ENCODE data around the gene RPL31.

RPL31 gene

DNA sequence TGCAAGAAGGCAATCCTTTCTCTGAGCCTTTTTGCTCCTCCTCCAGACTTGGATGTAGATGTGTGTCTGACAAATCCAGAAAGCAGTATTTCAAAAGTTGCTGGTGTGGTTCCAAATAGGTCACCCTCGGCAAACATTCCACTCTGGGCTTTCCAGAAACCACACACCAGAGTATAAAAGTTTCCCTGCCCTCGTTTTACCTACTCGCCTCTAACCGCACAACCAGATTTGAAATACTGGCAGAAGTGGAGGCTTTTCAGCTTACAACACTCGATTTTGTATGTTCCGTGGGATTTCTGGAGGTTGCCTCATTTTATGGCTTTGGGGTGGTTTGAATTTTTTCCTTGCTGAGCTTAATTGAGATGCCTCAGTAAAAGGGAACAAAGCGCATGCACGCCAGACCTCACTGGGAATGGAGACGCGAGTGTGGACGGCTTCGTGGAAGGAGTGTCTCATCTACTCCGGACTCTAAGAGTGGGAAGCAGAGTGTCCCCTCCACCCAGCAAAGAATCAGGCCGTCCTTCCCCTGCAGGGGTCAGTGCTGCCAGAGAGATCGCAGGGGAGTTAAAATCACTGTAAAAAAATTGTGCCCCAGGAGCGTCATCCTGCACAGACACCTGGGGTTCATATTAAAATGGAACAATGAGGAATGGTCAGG, 44.0 kb upstream of the RPL31 start:
- Histone ChIP-seq H3K4me3 (ENCODE audit: control insufficient read depth in 1 of 7, extremely low read depth in 1 of 7, insufficient read depth in 4 of 7, low read depth in 2 of 7, low read length in 6 of 7) (no peak overlapping the region), H3K36me3 (ENCODE audit: control insufficient read depth in 4 of 4, insufficient read depth in 4 of 4, low read length in 3 of 4) (no peaks in the 10 kb centered on the region), H3K4me1 (ENCODE audit: control extremely low read depth in 1 of 4, control insufficient read depth in 4 of 4, insufficient read depth in 4 of 4, low read length in 3 of 4) (no peaks in the 10 kb centered on the region), H3K27ac (ENCODE audit: insufficient read depth in 1 of 2, low read depth in 1 of 2, low read length in 2 of 2, poor library complexity in 1 of 2, severe bottlenecking in 2 of 2) (no peak overlapping the region), H3K27me3 (replicated peaks in 2 of 5; ENCODE audit: control insufficient read depth in 4 of 5, insufficient read depth in 5 of 5, low read length in 4 of 5) (peaks cover 0 to 7% (median 0%) of the 10 kb centered on the region in 5 experiments), H3K9me3 (ENCODE audit: control extremely low read depth in 1 of 5, control insufficient read depth in 4 of 5, insufficient read depth in 2 of 5, low read depth in 1 of 5, low read length in 4 of 5) (no peaks in the 10 kb centered on the region)
- ChIA-PET CTCF (no interaction called here), POLR2A (no interaction called here)
- DNase-seq = no peak
- WGBS (ENCODE audit: insufficient coverage) = 95% methylated on average over 16 of the region's 16 CpGs

DNA sequence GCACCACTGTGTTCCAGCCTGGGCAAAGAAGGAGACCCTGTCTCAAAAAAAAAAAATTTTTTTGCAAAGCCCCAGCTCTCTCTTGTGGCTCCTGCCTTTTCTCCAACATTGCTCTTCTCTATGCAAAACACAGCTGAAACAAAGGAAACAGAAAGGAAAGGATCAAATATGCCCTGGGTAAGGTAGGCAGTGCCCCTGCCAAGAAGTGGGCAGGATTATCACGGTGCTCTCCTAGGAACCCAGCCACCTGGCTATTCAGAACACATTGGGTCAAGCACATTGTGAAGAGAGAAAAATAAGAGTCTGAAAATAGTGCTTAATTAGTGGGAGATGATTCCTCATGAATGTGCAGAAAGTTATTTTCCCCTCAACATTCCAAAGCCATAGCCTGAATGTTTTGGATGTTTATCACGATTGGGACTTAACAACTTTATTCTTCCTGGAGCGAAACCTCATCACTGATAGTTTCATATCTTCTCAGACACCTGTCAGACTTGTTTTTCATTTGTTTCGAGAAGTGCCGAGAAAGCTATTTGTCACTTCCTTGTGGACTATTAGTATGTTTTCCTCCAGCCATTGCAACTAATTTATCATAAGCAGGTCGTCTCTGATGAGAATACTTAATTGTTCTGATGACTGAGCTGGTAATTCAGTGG, 42.7 kb upstream of the RPL31 start:
- Histone ChIP-seq H3K4me3 (ENCODE audit: control insufficient read depth in 1 of 7, extremely low read depth in 1 of 7, insufficient read depth in 4 of 7, low read depth in 2 of 7, low read length in 6 of 7) (no peak overlapping the region), H3K36me3 (ENCODE audit: control insufficient read depth in 4 of 4, insufficient read depth in 4 of 4, low read length in 3 of 4) (no peaks in the 10 kb centered on the region), H3K27ac (ENCODE audit: insufficient read depth in 1 of 2, low read depth in 1 of 2, low read length in 2 of 2, poor library complexity in 1 of 2, severe bottlenecking in 2 of 2) (no peak overlapping the region), H3K27me3 (replicated peaks in 2 of 5; ENCODE audit: control insufficient read depth in 4 of 5, insufficient read depth in 5 of 5, low read length in 4 of 5) (peaks cover 0 to 12% (median 0%) of the 10 kb centered on the region in 5 experiments), H3K4me1 (ENCODE audit: control extremely low read depth in 1 of 4, control insufficient read depth in 4 of 4, insufficient read depth in 4 of 4, low read length in 3 of 4) (no peaks in the 10 kb centered on the region), H3K9me3 (ENCODE audit: control extremely low read depth in 1 of 5, control insufficient read depth in 4 of 5, insufficient read depth in 2 of 5, low read depth in 1 of 5, low read length in 4 of 5) (no peaks in the 10 kb centered on the region)
- POLR2A ChIA-PET = no interaction called here
- 75% methylated on average over 2 of the region's 6 CpGs for WGBS (ENCODE audit: insufficient coverage)
- CTCF ChIA-PET = interaction anchor here (1.4 kb wide), 1 partner anchor 13 kb away, joined by 3 read pairs; no protein-coding TSS in a partner anchor
- no peak for DNase-seq

DNA sequence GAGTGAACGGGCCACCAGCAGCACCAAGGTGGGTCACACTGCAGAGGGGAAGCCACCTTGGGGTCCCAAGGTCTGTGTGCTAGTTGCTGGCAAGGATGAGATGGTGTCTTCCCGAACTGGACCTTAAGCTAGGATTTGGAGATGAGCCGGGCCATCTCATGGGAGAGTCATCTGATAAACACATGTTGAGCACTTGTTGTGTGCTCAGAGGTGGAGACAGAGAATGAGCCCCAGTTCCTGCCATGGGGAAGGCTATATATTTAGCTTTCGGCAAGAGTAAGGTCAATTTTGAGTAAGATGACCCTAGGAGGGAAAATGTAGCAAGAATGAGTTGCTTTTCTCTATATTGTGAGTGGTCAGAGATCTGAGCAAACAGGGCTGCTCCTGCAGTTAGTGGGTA, 41.4 kb upstream of the RPL31 start:
- no peak overlapping the region for H3K27ac ChIP-seq (ENCODE audit: insufficient read depth in 1 of 2, low read depth in 1 of 2, low read length in 2 of 2, poor library complexity in 1 of 2, severe bottlenecking in 2 of 2)
- no peak overlapping the region for H3K4me3 ChIP-seq (ENCODE audit: control insufficient read depth in 1 of 7, extremely low read depth in 1 of 7, insufficient read depth in 4 of 7, low read depth in 2 of 7, low read length in 6 of 7)
- 95% methylated on average over 4 of the region's 4 CpGs for WGBS (ENCODE audit: insufficient coverage)
- DNase-seq = no peak
- H3K27me3 ChIP-seq (replicated peaks in 2 of 5; ENCODE audit: control insufficient read depth in 4 of 5, insufficient read depth in 5 of 5, low read length in 4 of 5) = peaks cover 0 to 12% (median 0%) of the 10 kb centered on the region in 5 experiments
- H3K36me3 ChIP-seq (ENCODE audit: control insufficient read depth in 4 of 4, insufficient read depth in 4 of 4, low read length in 3 of 4) = no peaks in the 10 kb centered on the region
- ChIA-PET POLR2A (no interaction called here), CTCF (no interaction called here)
- no peaks in the 10 kb centered on the region for H3K9me3 ChIP-seq (ENCODE audit: control extremely low read depth in 1 of 5, control insufficient read depth in 4 of 5, insufficient read depth in 2 of 5, low read depth in 1 of 5, low read length in 4 of 5)
- no peaks in the 10 kb centered on the region for H3K4me1 ChIP-seq (ENCODE audit: control extremely low read depth in 1 of 4, control insufficient read depth in 4 of 4, insufficient read depth in 4 of 4, low read length in 3 of 4)

DNA sequence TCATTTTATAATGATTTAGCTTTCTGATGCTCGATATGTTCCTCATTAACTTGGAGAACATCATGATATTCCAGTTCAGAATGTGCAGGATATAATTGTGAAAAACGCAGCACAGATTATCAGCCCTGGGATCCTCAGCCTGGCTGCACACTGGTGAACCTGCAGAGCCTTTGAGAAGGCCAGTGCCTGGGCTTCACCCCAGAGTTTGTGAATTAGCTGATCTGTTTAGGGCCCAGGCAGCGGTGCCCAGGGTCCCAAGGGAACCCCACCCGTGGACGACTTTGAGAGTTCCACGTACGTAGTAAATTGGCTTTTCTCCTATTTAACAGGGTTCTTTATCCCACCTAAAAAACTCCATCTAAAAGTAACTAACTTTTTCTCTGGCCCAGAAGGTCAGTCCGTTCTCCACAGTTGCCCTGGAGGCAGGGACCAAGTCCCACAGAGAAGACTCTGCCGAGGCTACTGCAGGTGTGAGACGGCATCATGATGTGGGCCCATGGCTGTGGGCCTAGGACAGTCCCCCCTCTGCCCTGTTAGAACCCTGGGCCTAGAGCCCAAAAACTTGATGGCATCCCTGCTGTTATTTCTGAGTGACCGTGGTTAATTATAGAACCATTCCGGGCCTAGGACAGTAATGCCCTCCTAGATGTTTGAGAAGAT, 39.6 kb upstream of the RPL31 start:
- ChIA-PET CTCF (no interaction called here), POLR2A (no interaction called here)
- H3K27me3 ChIP-seq (replicated peaks in 2 of 5; ENCODE audit: control insufficient read depth in 4 of 5, insufficient read depth in 5 of 5, low read length in 4 of 5) = peaks cover 0 to 12% (median 0%) of the 10 kb centered on the region in 5 experiments
- WGBS (ENCODE audit: insufficient coverage) = over 99% methylated on average over 10 of the region's 12 CpGs
- no peak overlapping the region for H3K27ac ChIP-seq (ENCODE audit: insufficient read depth in 1 of 2, low read depth in 1 of 2, low read length in 2 of 2, poor library complexity in 1 of 2, severe bottlenecking in 2 of 2)
- no peaks in the 10 kb centered on the region for H3K9me3 ChIP-seq (ENCODE audit: control extremely low read depth in 1 of 5, control insufficient read depth in 4 of 5, insufficient read depth in 2 of 5, low read depth in 1 of 5, low read length in 4 of 5)
- H3K4me3 ChIP-seq (ENCODE audit: control insufficient read depth in 1 of 7, extremely low read depth in 1 of 7, insufficient read depth in 4 of 7, low read depth in 2 of 7, low read length in 6 of 7) = no peak overlapping the region
- H3K4me1 ChIP-seq (ENCODE audit: control extremely low read depth in 1 of 4, control insufficient read depth in 4 of 4, insufficient read depth in 4 of 4, low read length in 3 of 4) = no peaks in the 10 kb centered on the region
- no peak for DNase-seq
- no peaks in the 10 kb centered on the region for H3K36me3 ChIP-seq (ENCODE audit: control insufficient read depth in 4 of 4, insufficient read depth in 4 of 4, low read length in 3 of 4)

DNA sequence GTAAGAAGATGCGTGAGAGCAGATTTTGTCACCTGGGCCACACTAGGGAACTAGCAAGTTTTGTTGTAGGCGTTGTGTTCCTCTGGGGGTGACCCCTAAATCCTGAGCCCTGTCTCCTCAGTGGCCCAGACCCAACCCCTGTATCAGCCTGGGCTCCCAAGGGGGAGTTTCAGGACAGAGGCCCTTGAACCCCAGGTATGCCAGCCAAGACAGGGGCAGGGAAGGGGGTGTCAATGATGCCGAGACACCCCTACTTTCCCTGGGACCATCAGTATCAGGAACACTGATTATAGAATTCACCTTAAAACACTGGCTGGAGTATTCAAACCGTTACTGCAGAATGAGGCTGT, 39.1 kb upstream of the RPL31 start:
- ChIA-PET POLR2A (interaction anchor here (0.5 kb wide), 1 partner anchor 108 kb away, joined by 3 read pairs; no protein-coding TSS in a partner anchor), CTCF (no interaction called here)
- H3K9me3 ChIP-seq (ENCODE audit: control extremely low read depth in 1 of 5, control insufficient read depth in 4 of 5, insufficient read depth in 2 of 5, low read depth in 1 of 5, low read length in 4 of 5) = no peaks in the 10 kb centered on the region
- 100% methylated on average over 2 of the region's 4 CpGs for WGBS (ENCODE audit: insufficient coverage)
- DNase-seq = no peak
- no peaks in the 10 kb centered on the region for H3K36me3 ChIP-seq (ENCODE audit: control insufficient read depth in 4 of 4, insufficient read depth in 4 of 4, low read length in 3 of 4)
- no peak overlapping the region for H3K4me3 ChIP-seq (ENCODE audit: control insufficient read depth in 1 of 7, extremely low read depth in 1 of 7, insufficient read depth in 4 of 7, low read depth in 2 of 7, low read length in 6 of 7)
- H3K27me3 ChIP-seq (replicated peaks in 2 of 5; ENCODE audit: control insufficient read depth in 4 of 5, insufficient read depth in 5 of 5, low read length in 4 of 5) = peaks cover 0 to 12% (median 0%) of the 10 kb centered on the region in 5 experiments
- no peak overlapping the region for H3K27ac ChIP-seq (ENCODE audit: insufficient read depth in 1 of 2, low read depth in 1 of 2, low read length in 2 of 2, poor library complexity in 1 of 2, severe bottlenecking in 2 of 2)
- H3K4me1 ChIP-seq (ENCODE audit: control extremely low read depth in 1 of 4, control insufficient read depth in 4 of 4, insufficient read depth in 4 of 4, low read length in 3 of 4) = no peaks in the 10 kb centered on the region

DNA sequence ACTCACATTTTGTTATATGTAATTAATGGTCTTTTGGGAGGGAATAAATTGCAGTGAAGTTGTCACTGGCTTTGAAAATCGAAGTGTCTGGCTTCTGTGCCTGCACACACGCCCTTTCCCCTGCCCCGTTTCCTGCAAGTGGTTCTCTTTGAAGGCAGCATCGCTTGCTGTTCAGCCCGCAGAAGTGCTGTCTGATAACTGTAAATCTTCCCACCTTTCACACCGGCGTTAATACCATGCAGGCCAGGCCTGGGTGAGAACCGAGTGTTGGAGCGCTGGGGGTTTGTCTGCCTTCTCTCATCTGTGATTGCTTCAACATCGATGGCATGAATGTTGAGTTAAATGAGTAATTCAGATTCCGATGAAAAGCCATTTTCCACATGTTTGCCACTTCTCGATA, 37.9 kb upstream of the RPL31 start:
- WGBS (ENCODE audit: insufficient coverage) = 78% methylated on average over 12 of the region's 12 CpGs
- Histone ChIP-seq H3K27ac (ENCODE audit: insufficient read depth in 1 of 2, low read depth in 1 of 2, low read length in 2 of 2, poor library complexity in 1 of 2, severe bottlenecking in 2 of 2) (no peak overlapping the region), H3K4me1 (ENCODE audit: control extremely low read depth in 1 of 4, control insufficient read depth in 4 of 4, insufficient read depth in 4 of 4, low read length in 3 of 4) (no peaks in the 10 kb centered on the region), H3K36me3 (ENCODE audit: control insufficient read depth in 4 of 4, insufficient read depth in 4 of 4, low read length in 3 of 4) (no peaks in the 10 kb centered on the region), H3K9me3 (ENCODE audit: control extremely low read depth in 1 of 5, control insufficient read depth in 4 of 5, insufficient read depth in 2 of 5, low read depth in 1 of 5, low read length in 4 of 5) (no peaks in the 10 kb centered on the region), H3K4me3 (ENCODE audit: control insufficient read depth in 1 of 7, extremely low read depth in 1 of 7, insufficient read depth in 4 of 7, low read depth in 2 of 7, low read length in 6 of 7) (no peak overlapping the region), H3K27me3 (replicated peaks in 2 of 5; ENCODE audit: control insufficient read depth in 4 of 5, insufficient read depth in 5 of 5, low read length in 4 of 5) (peaks cover 0 to 12% (median 0%) of the 10 kb centered on the region in 5 experiments)
- ChIA-PET CTCF (interaction anchor here (0.7 kb wide), 1 partner anchor 75 kb away, joined by 6 read pairs; no protein-coding TSS in a partner anchor), POLR2A (no interaction called here)
- DNase-seq = no peak

DNA sequence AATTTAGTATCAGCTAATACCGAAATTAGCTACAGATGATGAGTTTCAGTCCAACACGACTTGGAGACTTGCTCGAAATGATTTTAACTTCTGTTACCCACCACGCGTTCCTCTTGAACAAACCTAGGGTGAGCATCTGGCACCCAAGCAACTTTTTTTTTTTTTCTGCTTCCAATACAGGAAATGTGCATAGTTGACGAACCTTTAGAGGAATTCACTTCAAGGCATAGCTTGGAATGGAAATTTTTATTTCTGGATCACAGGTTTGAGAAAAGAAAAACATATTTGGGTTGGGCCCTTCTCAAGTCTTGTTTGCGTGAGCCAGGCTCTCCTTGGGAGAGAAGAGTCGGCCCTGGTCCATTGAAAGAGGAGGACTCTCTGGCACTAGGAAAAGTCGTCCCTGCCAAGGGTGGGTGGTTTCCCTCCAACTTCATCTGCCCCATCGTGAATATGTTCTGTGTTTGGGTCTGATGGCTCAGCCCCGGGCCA, 37.4 kb upstream of the RPL31 start:
- CTCF ChIA-PET = interaction anchor here (0.7 kb wide), 1 partner anchor 75 kb away, joined by 6 read pairs; no protein-coding TSS in a partner anchor
- WGBS (ENCODE audit: insufficient coverage) = 97% methylated on average over 10 of the region's 11 CpGs
- Histone ChIP-seq H3K27me3 (replicated peaks in 2 of 5; ENCODE audit: control insufficient read depth in 4 of 5, insufficient read depth in 5 of 5, low read length in 4 of 5) (peaks cover 0 to 9% (median 0%) of the 10 kb centered on the region in 5 experiments), H3K4me3 (ENCODE audit: control insufficient read depth in 1 of 7, extremely low read depth in 1 of 7, insufficient read depth in 4 of 7, low read depth in 2 of 7, low read length in 6 of 7) (no peak overlapping the region), H3K27ac (ENCODE audit: insufficient read depth in 1 of 2, low read depth in 1 of 2, low read length in 2 of 2, poor library complexity in 1 of 2, severe bottlenecking in 2 of 2) (no peak overlapping the region), H3K9me3 (ENCODE audit: control extremely low read depth in 1 of 5, control insufficient read depth in 4 of 5, insufficient read depth in 2 of 5, low read depth in 1 of 5, low read length in 4 of 5) (no peaks in the 10 kb centered on the region), H3K36me3 (ENCODE audit: control insufficient read depth in 4 of 4, insufficient read depth in 4 of 4, low read length in 3 of 4) (no peaks in the 10 kb centered on the region), H3K4me1 (ENCODE audit: control extremely low read depth in 1 of 4, control insufficient read depth in 4 of 4, insufficient read depth in 4 of 4, low read length in 3 of 4) (no peaks in the 10 kb centered on the region)
- POLR2A ChIA-PET = no interaction called here
- DNase-seq = no peak
